Suprapubic skin (tissue), 4 donors: ENCODE data around the gene SRSF9.

ENCODE experiments used
- CTCF ChIP-seq, 2 donors: fragments of 200-600 bp in 1 of 2; fragments of 450-650 bp in 1 of 2; sonication (generic) in 1 of 2; IDR thresholded peaks; one replicate each; pipeline ENCODE4 v1.5.1; 2016 to 2019; ENCODE audit warnings: antibody characterized with exemption in 2 of 2, mild to moderate bottlenecking in 1 of 2, moderate library complexity in 1 of 2
- EP300 ChIP-seq: sonication (generic); formaldehyde crosslinking; IDR thresholded peaks from one replicate; pipeline ENCODE4 v1.6.1; 2017; ENCODE audit warnings: antibody characterized with exemption
- POLR2A ChIP-seq, 2 donors: fragments of 450-650 bp; IDR thresholded peaks; one replicate each; pipeline ENCODE4 v1.6.1; 2017; ENCODE audit warnings: antibody characterized with exemption in 2 of 2, mild to moderate bottlenecking in 2 of 2, moderate library complexity in 2 of 2
- POLR2AphosphoS5 ChIP-seq, 3 donors: sonication (generic); formaldehyde crosslinking; IDR thresholded peaks; one replicate each; pipeline ENCODE4 v1.6.1; 2017; ENCODE audit warnings: antibody characterized with exemption in 3 of 3

- TF ChIP-seq EP300 (no peak), CTCF (IDR thresholded peaks at IDR 0.05) (no peak), POLR2A (IDR thresholded peaks at IDR 0.05) (no peak), POLR2AphosphoS5 (IDR thresholded peaks at IDR 0.05) (no peak)
Measured at GRCh38 chr12:120500581-120500980, 31.0 kb upstream of the SRSF9 start.
